ENCODE results near the gene THOC5.

The THOC5 gene

GRCh38 chr22:29458551-29458950, 95.0 kb downstream of the THOC5 start:
- no peak for DNase-seq (ENCODE audit: low read depth in 1 of 2, low spot score in 1 of 2)
- Histone ChIP-seq H3K27me3 (ENCODE audit: insufficient read depth, poor library complexity, severe bottlenecking) (no peaks in the 10 kb centered on the region), H3K27ac (replicated peaks) (no peak overlapping the region), H3K4me3 (replicated peaks; ENCODE audit: insufficient read depth, low read length) (no peak overlapping the region)
- TF ChIP-seq SPI1 (IDR thresholded peaks at IDR 0.05; ENCODE audit: borderline replicate concordance, low read depth) = no peak
- TF ChIP-seq GABPA (IDR thresholded peaks at IDR 0.05; ENCODE audit: low read depth) = no peak
- no peak for TF ChIP-seq CTCF (IDR thresholded peaks at IDR 0.05; ENCODE audit: insufficient read depth, low read length)
- TF ChIP-seq REST (IDR thresholded peaks at IDR 0.05; ENCODE audit: insufficient replicate concordance, low read depth) = no peak
- no peak for TF ChIP-seq POLR2AphosphoS5 (IDR thresholded peaks at IDR 0.05; ENCODE audit: low read depth)

- TF ChIP-seq GABPA (IDR thresholded peaks at IDR 0.05; ENCODE audit: low read depth) = no peak
- no peak for TF ChIP-seq SPI1 (IDR thresholded peaks at IDR 0.05; ENCODE audit: borderline replicate concordance, low read depth)
- TF ChIP-seq REST (IDR thresholded peaks at IDR 0.05; ENCODE audit: insufficient replicate concordance, low read depth) = no peak
- no peak for TF ChIP-seq CTCF (IDR thresholded peaks at IDR 0.05; ENCODE audit: insufficient read depth, low read length)
- TF ChIP-seq POLR2AphosphoS5 (IDR thresholded peaks at IDR 0.05; ENCODE audit: low read depth) = no peak
- Histone ChIP-seq H3K27ac (replicated peaks) (no peak overlapping the region), H3K4me3 (replicated peaks; ENCODE audit: insufficient read depth, low read length) (no peak overlapping the region), H3K27me3 (ENCODE audit: insufficient read depth, poor library complexity, severe bottlenecking) (no peaks in the 10 kb centered on the region)
- no peak for DNase-seq (ENCODE audit: low read depth in 1 of 2, low spot score in 1 of 2)
Observed at GRCh38 chr22:29457730-29458129, 95.8 kb downstream of the THOC5 start.

GRCh38 chr22:29456211-29456671, 97.3 kb downstream of the THOC5 start:
- no peak overlapping the region for H3K27ac ChIP-seq (replicated peaks)
- TF ChIP-seq POLR2AphosphoS5 (IDR thresholded peaks at IDR 0.05; ENCODE audit: low read depth) = no peak
- TF ChIP-seq GABPA (IDR thresholded peaks at IDR 0.05; ENCODE audit: low read depth) = no peak
- TF ChIP-seq CTCF (IDR thresholded peaks at IDR 0.05; ENCODE audit: insufficient read depth, low read length) = no peak
- no peak for TF ChIP-seq SPI1 (IDR thresholded peaks at IDR 0.05; ENCODE audit: borderline replicate concordance, low read depth)
- TF ChIP-seq REST (IDR thresholded peaks at IDR 0.05; ENCODE audit: insufficient replicate concordance, low read depth) = no peak
- no peak overlapping the region for H3K4me3 ChIP-seq (replicated peaks; ENCODE audit: insufficient read depth, low read length)
- no peaks in the 10 kb centered on the region for H3K27me3 ChIP-seq (ENCODE audit: insufficient read depth, poor library complexity, severe bottlenecking)
- DNase-seq (ENCODE audit: low read depth in 1 of 2, low spot score in 1 of 2) = no peak
